Activated naive CD4-positive, alpha-beta T cell treated with anti-CD3 and anti-CD28 coated beads, Interleukin-2, amount 10 ng/mL, durations not matched to agents 7 days and 5 days (primary cell): ENCODE data around the gene PPP3R1.

Experiments
- CTCF ChIA-PET: fragments of 350-600 bp; sonication (Branson Sonifier 250); formaldehyde crosslinking; loops from one replicate; lab custom pipeline; 2021; ENCODE audit warnings: antibody characterized with exemption; lab: Charles Lee
- DNase-seq: peaks from one replicate; pipeline ENCODE4 v3.0.0-alpha.2; 2020
- H3K27ac Mint-ChIP-seq: one replicate; pipeline ENCODE4 v1.8.0; 2021; ENCODE audit warnings: mild to moderate bottlenecking, moderate library complexity, mixed read lengths
- H3K27me3 Mint-ChIP-seq: one replicate; pipeline ENCODE4 v1.8.0; 2021; ENCODE audit warnings: mild to moderate bottlenecking, mixed read lengths
- H3K36me3 Mint-ChIP-seq: one replicate; pipeline ENCODE4 v1.8.0; 2021; ENCODE audit warnings: mixed read lengths
- H3K4me1 Mint-ChIP-seq: one replicate; pipeline ENCODE4 v1.8.0; 2021; ENCODE audit warnings: mixed read lengths
- H3K4me3 Mint-ChIP-seq: one replicate; pipeline ENCODE4 v1.8.0; 2021; ENCODE audit warnings: mild to moderate bottlenecking, moderate library complexity, mixed read lengths
- H3K9me3 Mint-ChIP-seq: one replicate; pipeline ENCODE4 v1.8.0; 2021; ENCODE audit warnings: mixed read lengths

Gene PPP3R1

GRCh38 chr2:68250652-68251186 lies 1.6 kb downstream of the PPP3R1 start:
- CTCF ChIA-PET = interaction anchor here (0.7 to 1.5 kb wide), 4 partner anchors 42 to 128 kb away, joined by 3 to 5 read pairs (median 3); no protein-coding TSS in a partner anchor
- Mint-ChIP-seq H3K4me3 (peak overlapping the region; percentile 78), H3K36me3 (peaks cover 20% of the 10 kb centered on the region), H3K9me3 (no peaks in the 10 kb centered on the region), H3K27me3 (peaks cover 4% of the 10 kb centered on the region), H3K4me1 (peaks cover 34% of the 10 kb centered on the region), H3K27ac (peak overlapping the region; percentile 94)
- DNase-seq = no peak

GRCh38 chr2:68250196-68250595 lies 2.1 kb downstream of the PPP3R1 start:
- Mint-ChIP-seq H3K4me1 (peaks cover 29% of the 10 kb centered on the region), H3K27ac (peak overlapping the region; percentile 94), H3K9me3 (no peaks in the 10 kb centered on the region), H3K4me3 (peak overlapping the region; percentile 78), H3K36me3 (peaks cover 20% of the 10 kb centered on the region), H3K27me3 (peaks cover 4% of the 10 kb centered on the region)
- CTCF ChIA-PET = interaction anchor here (0.7 to 1.5 kb wide), 4 partner anchors 43 to 127 kb away, joined by 3 to 5 read pairs (median 3); no protein-coding TSS in a partner anchor
- no peak for DNase-seq

- H3K9me3 Mint-ChIP-seq = no peaks in the 10 kb centered on the region
- no peak for DNase-seq
- H3K27me3 Mint-ChIP-seq = peaks cover 4% of the 10 kb centered on the region
Measured at GRCh38 chr2:68248806-68249205, 3.5 kb downstream of the PPP3R1 start.

GRCh38 chr2:68248361-68248760 lies 4.0 kb downstream of the PPP3R1 start:
- Mint-ChIP-seq H3K27ac (no peak overlapping the region), H3K36me3 (peaks cover 14% of the 10 kb centered on the region), H3K4me3 (no peak overlapping the region), H3K4me1 (peaks cover 13% of the 10 kb centered on the region), H3K9me3 (no peaks in the 10 kb centered on the region), H3K27me3 (peaks cover 4% of the 10 kb centered on the region)
- CTCF ChIA-PET = no interaction called here
- DNase-seq = no peak

More at GRCh38 chr2:68248806-68249205, 3.5 kb downstream of the PPP3R1 start:
- no peak overlapping the region for H3K27ac Mint-ChIP-seq
- CTCF ChIA-PET = no interaction called here
- peaks cover 15% of the 10 kb centered on the region for H3K36me3 Mint-ChIP-seq
- H3K4me3 Mint-ChIP-seq = peak overlapping the region; percentile 6
- H3K4me1 Mint-ChIP-seq = peaks cover 17% of the 10 kb centered on the region

GRCh38 chr2:68246396-68246795 lies 5.9 kb downstream of the PPP3R1 start:
- CTCF ChIA-PET = interaction anchor here (1.2 to 1.3 kb wide), 2 partner anchors 50 to 124 kb away, joined by 3 read pairs; no protein-coding TSS in a partner anchor
- H3K27me3 Mint-ChIP-seq = no peaks in the 10 kb centered on the region
- H3K36me3 Mint-ChIP-seq = peaks cover 12% of the 10 kb centered on the region
- DNase-seq = no peak
- H3K27ac Mint-ChIP-seq = no peak overlapping the region
- H3K4me1 Mint-ChIP-seq = peaks cover 11% of the 10 kb centered on the region
- no peak overlapping the region for H3K4me3 Mint-ChIP-seq
- H3K9me3 Mint-ChIP-seq = no peaks in the 10 kb centered on the region

GRCh38 chr2:68245672-68246071 lies 6.7 kb downstream of the PPP3R1 start:
- Mint-ChIP-seq H3K36me3 (peaks cover 8% of the 10 kb centered on the region), H3K27me3 (no peaks in the 10 kb centered on the region)
- CTCF ChIA-PET = interaction anchor here (1.2 to 1.3 kb wide), 3 partner anchors 47 to 123 kb away, joined by 3 read pairs; no protein-coding TSS in a partner anchor

GRCh38 chr2:68245066-68245465 lies 7.3 kb downstream of the PPP3R1 start:
- no peak overlapping the region for H3K4me3 Mint-ChIP-seq
- H3K27me3 Mint-ChIP-seq = no peaks in the 10 kb centered on the region
- no peak for DNase-seq
- CTCF ChIA-PET = interaction anchor here (1.1 to 1.9 kb wide), 5 partner anchors 9 to 123 kb away, joined by 3 to 6 read pairs (median 5); no protein-coding TSS in a partner anchor
- peaks cover 2% of the 10 kb centered on the region for H3K36me3 Mint-ChIP-seq
- no peak overlapping the region for H3K27ac Mint-ChIP-seq
- no peaks in the 10 kb centered on the region for H3K9me3 Mint-ChIP-seq
- H3K4me1 Mint-ChIP-seq = peaks cover 15% of the 10 kb centered on the region

More at GRCh38 chr2:68245672-68246071, 6.7 kb downstream of the PPP3R1 start:
- H3K27ac Mint-ChIP-seq = no peak overlapping the region
- no peaks in the 10 kb centered on the region for H3K9me3 Mint-ChIP-seq
- no peak for DNase-seq
- H3K4me1 Mint-ChIP-seq = peaks cover 14% of the 10 kb centered on the region
- no peak overlapping the region for H3K4me3 Mint-ChIP-seq

- peaks cover under 1% of the 10 kb centered on the region for H3K36me3 Mint-ChIP-seq
- no peaks in the 10 kb centered on the region for H3K27me3 Mint-ChIP-seq
- DNase-seq = no peak
- peaks cover 11% of the 10 kb centered on the region for H3K4me1 Mint-ChIP-seq
- no peak overlapping the region for H3K27ac Mint-ChIP-seq
- CTCF ChIA-PET = interaction anchor here (1.1 to 1.9 kb wide), 4 partner anchors 8 to 122 kb away, joined by 3 to 6 read pairs (median 6); no protein-coding TSS in a partner anchor
- no peaks in the 10 kb centered on the region for H3K9me3 Mint-ChIP-seq
- H3K4me3 Mint-ChIP-seq = no peak overlapping the region
Measured at GRCh38 chr2:68244456-68244855, 7.9 kb downstream of the PPP3R1 start.

- H3K4me3 Mint-ChIP-seq = no peak overlapping the region
- H3K27me3 Mint-ChIP-seq = no peaks in the 10 kb centered on the region
- H3K36me3 Mint-ChIP-seq = peaks cover 3% of the 10 kb centered on the region
- CTCF ChIA-PET = no interaction called here
- H3K4me1 Mint-ChIP-seq = peaks cover 26% of the 10 kb centered on the region
- no peak for DNase-seq
- no peak overlapping the region for H3K27ac Mint-ChIP-seq
- no peaks in the 10 kb centered on the region for H3K9me3 Mint-ChIP-seq
Measured at GRCh38 chr2:68241732-68242131, 10.6 kb downstream of the PPP3R1 start.

GRCh38 chr2:68240446-68240845 lies 11.9 kb downstream of the PPP3R1 start:
- Mint-ChIP-seq H3K9me3 (no peaks in the 10 kb centered on the region), H3K4me3 (no peak overlapping the region), H3K27ac (no peak overlapping the region), H3K36me3 (peaks cover 3% of the 10 kb centered on the region), H3K4me1 (peaks cover 31% of the 10 kb centered on the region), H3K27me3 (no peaks in the 10 kb centered on the region)
- CTCF ChIA-PET = no interaction called here
- no peak for DNase-seq

GRCh38 chr2:68238955-68239822 lies 13.1 kb downstream of the PPP3R1 start:
- H3K9me3 Mint-ChIP-seq = no peaks in the 10 kb centered on the region
- peaks cover 35% of the 10 kb centered on the region for H3K4me1 Mint-ChIP-seq
- no peak overlapping the region for H3K4me3 Mint-ChIP-seq
- no peaks in the 10 kb centered on the region for H3K27me3 Mint-ChIP-seq
- no peak for DNase-seq
- no peak overlapping the region for H3K27ac Mint-ChIP-seq
- CTCF ChIA-PET = interaction anchor here (1.5 kb wide), 1 partner anchor 14 kb away, joined by 4 read pairs; no protein-coding TSS in a partner anchor
- peaks cover 3% of the 10 kb centered on the region for H3K36me3 Mint-ChIP-seq

- DNase-seq = no peak
- H3K27ac Mint-ChIP-seq = no peak overlapping the region
- H3K4me1 Mint-ChIP-seq = peaks cover 35% of the 10 kb centered on the region
- CTCF ChIA-PET = interaction anchor here (0.7 kb wide), 1 partner anchor 13 kb away, joined by 3 read pairs; no protein-coding TSS in a partner anchor
- no peak overlapping the region for H3K4me3 Mint-ChIP-seq
- H3K36me3 Mint-ChIP-seq = peaks cover 3% of the 10 kb centered on the region
- H3K9me3 Mint-ChIP-seq = no peaks in the 10 kb centered on the region
- no peaks in the 10 kb centered on the region for H3K27me3 Mint-ChIP-seq
Measured at GRCh38 chr2:68237976-68238580, 14.3 kb downstream of the PPP3R1 start.

- peaks cover 3% of the 10 kb centered on the region for H3K36me3 Mint-ChIP-seq
- H3K9me3 Mint-ChIP-seq = no peaks in the 10 kb centered on the region
- no peak overlapping the region for H3K4me3 Mint-ChIP-seq
- DNase-seq = no peak
- CTCF ChIA-PET = interaction anchor here (1.8 kb wide), 1 partner anchor 12 kb away, joined by 10 read pairs; no protein-coding TSS in a partner anchor
- peaks cover 35% of the 10 kb centered on the region for H3K4me1 Mint-ChIP-seq
- no peak overlapping the region for H3K27ac Mint-ChIP-seq
- H3K27me3 Mint-ChIP-seq = no peaks in the 10 kb centered on the region
Measured at GRCh38 chr2:68237404-68237803, 14.9 kb downstream of the PPP3R1 start.

GRCh38 chr2:68236876-68237275 lies 15.5 kb downstream of the PPP3R1 start:
- no peaks in the 10 kb centered on the region for H3K9me3 Mint-ChIP-seq
- no peak for DNase-seq
- peaks cover 35% of the 10 kb centered on the region for H3K4me1 Mint-ChIP-seq
- H3K27me3 Mint-ChIP-seq = no peaks in the 10 kb centered on the region
- no peak overlapping the region for H3K27ac Mint-ChIP-seq
- no peak overlapping the region for H3K4me3 Mint-ChIP-seq
- peaks cover 3% of the 10 kb centered on the region for H3K36me3 Mint-ChIP-seq
- CTCF ChIA-PET = interaction anchor here (1.4 to 1.8 kb wide), 2 partner anchors 12 to 41 kb away, joined by 9 to 10 read pairs; no protein-coding TSS in a partner anchor
